Transverse colon (tissue), 4 donors: Measurements from ENCODE around the gene APPL1. TPM values are rescaled to one million over a fixed set of nuclear protein-coding genes. Genes with fewer than 3 reads are reported as not detected.

Experiments
- DNase-seq: peaks from one replicate; pipeline ENCODE4 v3.0.0-alpha.2; 2019
- H3K27ac ChIP-seq, 4 donors: fragments of 200-600 bp; sonication (generic); 2 replicates each; pipeline ENCODE4 v1.5.1; 2016 to 2018; ENCODE audit warnings: inconsistent platforms in 4 of 4
- H3K27me3 ChIP-seq: fragments of 200-600 bp; sonication (generic); 2 replicates; pipeline ENCODE4 v1.5.1; 2017; ENCODE audit warnings: inconsistent platforms
- H3K36me3 ChIP-seq, 4 donors: fragments of 200-600 bp; sonication (generic); 2 replicates each; pipeline ENCODE4 v1.5.1; 2017 to 2019; ENCODE audit warnings: inconsistent platforms in 4 of 4
- H3K4me1 ChIP-seq, 4 donors: fragments of 200-600 bp; sonication (generic); 2 replicates each; pipeline ENCODE4 v1.5.1; 2017 to 2020; ENCODE audit warnings: inconsistent platforms in 4 of 4
- H3K4me3 ChIP-seq, 4 donors: fragments of 200-600 bp; sonication (generic); 1 replicate in 1 of 4; 2 replicates in 3 of 4; pipeline versions ENCODE4 v1.5.1 to v1.6.1; 2017 to 2019; ENCODE audit warnings: inconsistent platforms in 4 of 4
- H3K9me3 ChIP-seq, 2 donors: fragments of 200-600 bp; sonication (generic); 2 replicates each; pipeline ENCODE4 v1.5.1; 2017 to 2019; ENCODE audit warnings: inconsistent platforms in 2 of 2
- CTCF ChIP-seq, 5 experiments: fragments of 200-600 bp in 3 of 5; fragments of 450-650 bp in 2 of 5; sonication (generic) in 3 of 5; IDR thresholded peaks; 1 replicate in 2 of 5; 2 replicates in 3 of 5; pipeline ENCODE4 v1.5.1; 2016 to 2017; ENCODE audit warnings: antibody characterized with exemption in 5 of 5, inconsistent platforms in 3 of 5, mild to moderate bottlenecking in 2 of 5, moderate library complexity in 1 of 5
- EP300 ChIP-seq: sonication (generic); formaldehyde crosslinking; IDR thresholded peaks from one replicate; pipeline ENCODE4 v1.6.1; 2017; ENCODE audit warnings: antibody characterized with exemption, low read depth
- POLR2A ChIP-seq: fragments of 450-650 bp; IDR thresholded peaks from one replicate; pipeline ENCODE4 v1.6.1; 2016; ENCODE audit warnings: antibody characterized with exemption, mild to moderate bottlenecking, moderate library complexity
- POLR2AphosphoS5 ChIP-seq, 3 donors: sonication (generic); formaldehyde crosslinking; IDR thresholded peaks; one replicate each; pipeline ENCODE4 v1.6.1; 2016; ENCODE audit warnings: antibody characterized with exemption in 3 of 3
- WGBS, 2 donors: methylation state at CpG; one replicate each; pipeline ENCODE4 v1.1.5; 2018; ENCODE audit warnings: low coverage in 1 of 2; 5-methylcytosine and 5-hydroxymethylcytosine counted together
- in situ Hi-C, 4 donors: fragments of 200-750 bp; cut with MboI; loops; one replicate each; pipeline versions ENCODE4 v1.15.0 to v1.15.1; 2017; ENCODE audit warnings: low sequenced_read_pairs in 3 of 4, low pct_ligation_motif_present in 1 of 4, low pct_unique_long_range_greater_than_20kb in 1 of 4
- intact Hi-C: fragments of 100-400 bp; cut with DNase I; formaldehyde crosslinking; loops from one replicate; pipeline ENCODE4 v1.15.1; 2023; ENCODE audit warnings: low total_unique reads
- total RNA-seq, 4 donors: library from RNA; depleted of rRNA; stranded (reverse); fragments of >200 nt; gene quantifications; one replicate each; pipeline ENCODE4 v1.1.0, GENCODE V29; 2016

Gene APPL1
- total RNA-seq, 4 donors from 2014 or later = 12.7 to 39.1 (median 26.6) TPM

- 70 to 81% methylated on average over 2 of the region's 2 CpGs for WGBS, 2 donors
- H3K9me3 ChIP-seq = no peaks in the 10 kb centered on the region
- H3K36me3 ChIP-seq = no peaks in the 10 kb centered on the region
- DNase-seq = no peak
- peak overlapping the region in 1 of 4 donors; percentile 7 for H3K4me3 ChIP-seq
- H3K4me1 ChIP-seq = peaks cover 4 to 40% (median 25%) of the 10 kb centered on the region in 4 donors
- H3K27ac ChIP-seq = peak overlapping the region; percentile 87 to 97 (median 95)
- intact Hi-C loops = no loop called here
- TF ChIP-seq POLR2A (no peak), CTCF (IDR thresholded peaks at IDR 0.05) (no peak), EP300 (no peak), POLR2AphosphoS5 (IDR thresholded peaks at IDR 0.05) (no peak)
- in situ Hi-C loops = no loop called here
- H3K27me3 ChIP-seq = no peaks in the 10 kb centered on the region
These were observed 2.5 kb downstream of the APPL1 start for GRCh38 chr3:57230006-57230405.

- intact Hi-C loops = no loop called here
These were observed 6.3 kb downstream of the APPL1 start for GRCh38 chr3:57233799-57234198.

GRCh38 chr3:57234613-57235575 lies 7.4 kb downstream of the APPL1 start:
- DNase-seq = no peak
- in situ Hi-C loops = no loop called here
- WGBS, 2 donors = 73 to 80% methylated on average over 8 to 13 of the region's 13 CpGs

More at GRCh38 chr3:57233799-57234198, 6.3 kb downstream of the APPL1 start:
- no peak overlapping the region for H3K4me3 ChIP-seq
- no peaks in the 10 kb centered on the region for H3K27me3 ChIP-seq
- H3K36me3 ChIP-seq = peaks cover 0 to 16% (median 8%) of the 10 kb centered on the region in 4 donors
- 98 to 100% methylated on average over 2 of the region's 2 CpGs for WGBS, 2 donors
- TF ChIP-seq CTCF (IDR thresholded peaks at IDR 0.05) (no peak), POLR2AphosphoS5 (IDR thresholded peaks at IDR 0.05) (no peak), EP300 (no peak), POLR2A (no peak)
- peaks cover 4 to 31% (median 16%) of the 10 kb centered on the region in 4 donors for H3K4me1 ChIP-seq
- DNase-seq = no peak
- in situ Hi-C loops = no loop called here
- H3K9me3 ChIP-seq = no peaks in the 10 kb centered on the region
- H3K27ac ChIP-seq = no peak overlapping the region

More at GRCh38 chr3:57234613-57235575, 7.4 kb downstream of the APPL1 start:
- H3K27me3 ChIP-seq = no peaks in the 10 kb centered on the region
- H3K4me3 ChIP-seq = no peak overlapping the region
- peaks cover 3 to 20% (median 5%) of the 10 kb centered on the region in 4 donors for H3K4me1 ChIP-seq
- peak overlapping the region in 1 of 4 donors; percentile 10 for H3K27ac ChIP-seq
- H3K36me3 ChIP-seq = peaks cover 0 to 24% (median 11%) of the 10 kb centered on the region in 4 donors
- intact Hi-C loops = no loop called here
- no peak for TF ChIP-seq POLR2A
- no peak for TF ChIP-seq EP300
- no peak for TF ChIP-seq CTCF (IDR thresholded peaks at IDR 0.05)
- no peaks in the 10 kb centered on the region for H3K9me3 ChIP-seq
